Sigmoid colon (tissue), 4 donors: Measurements from ENCODE around the gene CHN2.
"Not testable (repeated sequence)": the region's sequence is repeated elsewhere in the genome, so short reads cannot be mapped to it uniquely, and the experiment has no call there.

Experiments used
- POLR2A ChIP-seq, 2 donors: fragments of 450-650 bp; IDR thresholded peaks; one replicate each; pipeline ENCODE4 v1.6.1; 2016; ENCODE audit warnings: antibody characterized with exemption in 2 of 2, mild to moderate bottlenecking in 2 of 2, moderate library complexity in 2 of 2
- POLR2AphosphoS5 ChIP-seq, 4 donors: sonication (generic); formaldehyde crosslinking; IDR thresholded peaks; one replicate each; pipeline ENCODE4 v1.6.1; 2017; ENCODE audit warnings: antibody characterized with exemption in 4 of 4
- TF ChIP-seq, protein P1 (sequence below), 4 experiments: fragments of 450-650 bp in 3 of 4; fragments of 200-600 bp in 1 of 4; IDR thresholded peaks; one replicate each; pipeline ENCODE4 v1.5.1; 2016 to 2019; ENCODE audit warnings: antibody characterized with exemption in 4 of 4, mild to moderate bottlenecking in 3 of 4, moderate library complexity in 2 of 4

DNA sequence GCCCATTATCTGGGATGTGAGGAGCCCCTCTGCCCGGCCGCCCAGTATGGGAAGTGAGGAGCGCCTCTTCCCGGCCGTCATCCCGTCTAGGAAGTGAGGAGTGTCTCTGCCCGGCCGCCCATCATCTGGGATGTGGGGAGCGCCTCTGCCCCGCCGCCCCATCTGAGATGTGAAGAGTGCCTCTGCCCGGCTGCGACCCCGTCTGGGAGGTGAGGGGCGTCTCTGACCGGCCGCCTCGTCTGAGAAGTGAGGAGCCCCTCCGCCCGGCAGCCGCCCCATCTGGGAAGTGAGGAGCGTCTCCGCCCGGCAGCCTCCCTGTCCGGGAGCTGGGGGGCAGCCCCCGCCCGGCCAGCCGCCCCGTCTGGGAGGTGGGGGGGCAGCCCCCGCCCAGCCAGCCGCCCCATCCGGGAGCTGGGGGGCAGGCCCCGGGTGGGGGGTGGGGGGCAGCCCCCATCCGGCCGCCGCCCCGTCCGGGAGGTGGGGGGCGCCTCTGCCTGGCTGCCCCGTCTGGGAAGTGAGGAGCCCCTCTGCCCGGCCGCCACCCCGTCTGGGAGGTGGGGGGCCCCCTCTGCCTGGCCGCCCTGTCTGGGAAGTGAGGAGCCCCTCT is 69.1 kb downstream of the CHN2 start:
- TF ChIP-seq, protein P1, sequence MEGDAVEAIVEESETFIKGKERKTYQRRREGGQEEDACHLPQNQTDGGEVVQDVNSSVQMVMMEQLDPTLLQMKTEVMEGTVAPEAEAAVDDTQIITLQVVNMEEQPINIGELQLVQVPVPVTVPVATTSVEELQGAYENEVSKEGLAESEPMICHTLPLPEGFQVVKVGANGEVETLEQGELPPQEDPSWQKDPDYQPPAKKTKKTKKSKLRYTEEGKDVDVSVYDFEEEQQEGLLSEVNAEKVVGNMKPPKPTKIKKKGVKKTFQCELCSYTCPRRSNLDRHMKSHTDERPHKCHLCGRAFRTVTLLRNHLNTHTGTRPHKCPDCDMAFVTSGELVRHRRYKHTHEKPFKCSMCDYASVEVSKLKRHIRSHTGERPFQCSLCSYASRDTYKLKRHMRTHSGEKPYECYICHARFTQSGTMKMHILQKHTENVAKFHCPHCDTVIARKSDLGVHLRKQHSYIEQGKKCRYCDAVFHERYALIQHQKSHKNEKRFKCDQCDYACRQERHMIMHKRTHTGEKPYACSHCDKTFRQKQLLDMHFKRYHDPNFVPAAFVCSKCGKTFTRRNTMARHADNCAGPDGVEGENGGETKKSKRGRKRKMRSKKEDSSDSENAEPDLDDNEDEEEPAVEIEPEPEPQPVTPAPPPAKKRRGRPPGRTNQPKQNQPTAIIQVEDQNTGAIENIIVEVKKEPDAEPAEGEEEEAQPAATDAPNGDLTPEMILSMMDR (IDR thresholded peaks at IDR 0.05) = not testable (repeated sequence)
- not testable (repeated sequence) for TF ChIP-seq POLR2AphosphoS5, POLR2A (IDR thresholded peaks at IDR 0.05)
